ENCODE results near the gene PIGN.

- no peak for TF ChIP-seq CTCF (IDR thresholded peaks at IDR 0.05)
- TF ChIP-seq POLR2A (IDR thresholded peaks at IDR 0.05) = no peak
These were observed 12.8 kb upstream of the PIGN start for GRCh38 chr18:62199629-62200028.
